HEK293 (cell line): ENCODE measurements around the gene FBLL1.
A peak's percentile ranks its signal among the peaks of the same experiment; 100 is the strongest.

ENCODE experiments used
- CTCF ChIA-PET: fragments of 350-600 bp; formaldehyde crosslinking; extraction: SDS; loops from one replicate; lab custom pipeline; 2021; ENCODE audit warnings: antibody characterized with exemption; lab: Yijun Ruan, JAX
- POLR2A ChIA-PET: fragments of 300-600 bp; formaldehyde crosslinking; extraction: SDS; loops from one replicate; lab custom pipeline; 2020; ENCODE audit warnings: antibody characterized with exemption, inconsistent platforms; lab: Yijun Ruan, JAX
- H3K27ac ChIP-seq: fragments of 200-500 bp; sonication (Bioruptor generic); 2 replicates; pipeline ENCODE4 v1.5.1; 2014; ENCODE audit warnings: low read depth, low read length, control low read depth, inconsistent platforms; ENCODE audit errors: extremely low read depth
- H3K36me3 ChIP-seq, 2 experiments: fragments of 200-500 bp in 1 of 2; sonication (Bioruptor generic) in 1 of 2; 1 replicate in 1 of 2; 2 replicates in 1 of 2; pipeline ENCODE4 v1.5.1; 2014 to 2017; ENCODE audit warnings: inconsistent platforms in 2 of 2, low read length in 2 of 2; ENCODE audit not compliant: control insufficient read depth in 2 of 2, insufficient read depth in 1 of 2
- H3K4me1 ChIP-seq: fragments of 200-500 bp; sonication (Bioruptor generic); 2 replicates; pipeline ENCODE4 v1.5.1; 2014; ENCODE audit warnings: mild to moderate bottlenecking, low read length, inconsistent platforms; ENCODE audit not compliant: control insufficient read depth, insufficient read depth
- H3K4me3 ChIP-seq: 2 replicates; pipeline ENCODE4 v1.5.1; 2011; ENCODE audit warnings: low read depth, mild to moderate bottlenecking, control low read depth, low read length, moderate library complexity
- H3K9me3 ChIP-seq: fragments of 200-500 bp; sonication (Bioruptor generic); 2 replicates; pipeline ENCODE4 v1.5.1; 2014; ENCODE audit warnings: low read depth, low read length, inconsistent platforms; ENCODE audit not compliant: control insufficient read depth, insufficient read depth
- ATF2 ChIP-seq: fragments of 450-650 bp; formaldehyde crosslinking; IDR thresholded peaks from 2 replicates; pipeline ENCODE4 v1.5.1; 2016; ENCODE audit warnings: missing biosample characterization, missing genetic modification characterization, low read depth
- GLI4 ChIP-seq: fragments of 450-650 bp; formaldehyde crosslinking; IDR thresholded peaks from 2 replicates; pipeline ENCODE4 v1.5.1; 2016; ENCODE audit warnings: missing biosample characterization, missing genetic modification characterization
- KLF17 ChIP-seq: fragments of 450-650 bp; formaldehyde crosslinking; IDR thresholded peaks from 2 replicates; pipeline ENCODE4 v1.5.1; 2016; ENCODE audit warnings: missing biosample characterization, missing genetic modification characterization
- SP2 ChIP-seq: fragments of 450-650 bp; formaldehyde crosslinking; IDR thresholded peaks from 2 replicates; pipeline ENCODE4 v1.5.1; 2016; ENCODE audit warnings: missing biosample characterization, missing genetic modification characterization
- ZBTB17 ChIP-seq: fragments of 450-650 bp; formaldehyde crosslinking; IDR thresholded peaks from 2 replicates; pipeline ENCODE4 v1.5.1; 2016; ENCODE audit warnings: missing biosample characterization, missing genetic modification characterization
- ZBTB20 ChIP-seq: fragments of 450-650 bp; formaldehyde crosslinking; IDR thresholded peaks from 2 replicates; pipeline ENCODE4 v1.5.1; 2016; ENCODE audit warnings: missing biosample characterization, missing genetic modification characterization
- ZBTB48 ChIP-seq: fragments of 450-650 bp; formaldehyde crosslinking; IDR thresholded peaks from 2 replicates; pipeline ENCODE4 v1.5.1; 2016; ENCODE audit warnings: missing biosample characterization, missing genetic modification characterization
- ZBTB8A ChIP-seq: fragments of 450-650 bp; formaldehyde crosslinking; IDR thresholded peaks from 2 replicates; pipeline ENCODE4 v1.5.1; 2016; ENCODE audit warnings: missing biosample characterization, missing genetic modification characterization
- ZNF16 ChIP-seq: fragments of 450-650 bp; formaldehyde crosslinking; IDR thresholded peaks from 2 replicates; pipeline ENCODE4 v1.5.1; 2016; ENCODE audit warnings: low read depth, missing biosample characterization, missing genetic modification characterization
- ZNF2 ChIP-seq: fragments of 450-650 bp; formaldehyde crosslinking; IDR thresholded peaks from 2 replicates; pipeline ENCODE4 v1.5.1; 2016; ENCODE audit warnings: missing biosample characterization, missing genetic modification characterization
- ZNF202 ChIP-seq: fragments of 450-650 bp; formaldehyde crosslinking; IDR thresholded peaks from 2 replicates; pipeline ENCODE4 v1.5.1; 2016; ENCODE audit warnings: missing biosample characterization, missing genetic modification characterization, borderline replicate concordance
- ZNF366 ChIP-seq: fragments of 450-650 bp; formaldehyde crosslinking; conservative IDR thresholded peaks from 2 replicates; pipeline ENCODE4 v1.5.1; 2016; ENCODE audit warnings: missing biosample characterization, missing genetic modification characterization
- ZNF518A ChIP-seq: fragments of 450-650 bp; formaldehyde crosslinking; conservative IDR thresholded peaks from 2 replicates; pipeline ENCODE4 v1.5.1; 2016; ENCODE audit warnings: low read depth, missing biosample characterization, missing genetic modification characterization
- ZNF660 ChIP-seq: fragments of 450-650 bp; IDR thresholded peaks from 2 replicates; pipeline ENCODE4 v1.5.1; 2018; ENCODE audit warnings: missing biosample characterization, mild to moderate bottlenecking, missing genetic modification characterization
- ZNF76 ChIP-seq: fragments of 450-650 bp; formaldehyde crosslinking; IDR thresholded peaks from 2 replicates; pipeline ENCODE4; 2016; ENCODE audit warnings: low read depth, missing biosample characterization, missing genetic modification characterization, borderline replicate concordance
- ZSCAN18 ChIP-seq: fragments of 450-650 bp; formaldehyde crosslinking; IDR thresholded peaks from 2 replicates; pipeline ENCODE4 v1.5.1; 2016; ENCODE audit warnings: missing biosample characterization, missing genetic modification characterization
- ZSCAN4 ChIP-seq: fragments of 450-650 bp; formaldehyde crosslinking; IDR thresholded peaks from 2 replicates; pipeline ENCODE4 v1.5.1; 2017; ENCODE audit warnings: missing biosample characterization, missing genetic modification characterization
- ZXDB ChIP-seq: fragments of 450-650 bp; formaldehyde crosslinking; IDR thresholded peaks from 2 replicates; pipeline ENCODE4 v1.5.1; 2016; ENCODE audit warnings: missing biosample characterization, missing genetic modification characterization
- TF ChIP-seq, protein P1 (sequence below): fragments of 450-650 bp; formaldehyde crosslinking; IDR thresholded peaks from 2 replicates; pipeline ENCODE4 v1.5.1; 2016; ENCODE audit warnings: missing biosample characterization, missing genetic modification characterization
- TF ChIP-seq, protein P2 (sequence below): fragments of 450-650 bp; formaldehyde crosslinking; IDR thresholded peaks from 2 replicates; pipeline ENCODE4 v1.5.1; 2017; ENCODE audit warnings: missing biosample characterization, missing genetic modification characterization

FBLL1 gene

GRCh38 chr5:168528521-168529373, at the start of gene FBLL1:
Gene FBLL1, plus strand, starts transcription at chr5:168529305. Its CDS starts 200 bp downstream, at chr5:168529505.
- Histone ChIP-seq H3K9me3 (no peaks in the 10 kb centered on the region), H3K27ac (no peak within 1 kb of the TSS), H3K36me3 (no peaks in the 10 kb centered on the region), H3K4me3 (peak within 1 kb of the TSS; percentile 39), H3K4me1 (no peaks in the 10 kb centered on the region)
- CTCF ChIA-PET = interaction anchor here (0.6 to 0.9 kb wide), 2 partner anchors 12 to 86 kb away, joined by 3 read pairs; no protein-coding TSS in a partner anchor
- POLR2A ChIA-PET = no interaction called here
- 0 out of 2 replicates have a peak, but pooled peaks have one; percentile 21 for TF ChIP-seq ZXDB
- TF ChIP-seq ATF2 (tag by site-specific recombination) = no peak
- peak; percentile 45; the same call in 1 of the 2 replicates for TF ChIP-seq ZNF202 (tag by site-specific recombination)
- TF ChIP-seq ZBTB8A (tag by site-specific recombination) = peak; percentile 58
- peak; percentile 53 for TF ChIP-seq SP2 (tag by site-specific recombination)
- no peak for TF ChIP-seq KLF17 (tag by site-specific recombination)
- TF ChIP-seq ZBTB17 (tag by site-specific recombination) = 0 out of 2 replicates have a peak, but pooled peaks have one; percentile 31
- TF ChIP-seq GLI4 (tag by site-specific recombination) = 0 out of 2 replicates have a peak, but pooled peaks have one; percentile 7
- peak; percentile 77 for TF ChIP-seq ZNF660 (tag by site-specific recombination)
- TF ChIP-seq ZNF16 (tag by site-specific recombination) = no peak
- TF ChIP-seq, protein P1, sequence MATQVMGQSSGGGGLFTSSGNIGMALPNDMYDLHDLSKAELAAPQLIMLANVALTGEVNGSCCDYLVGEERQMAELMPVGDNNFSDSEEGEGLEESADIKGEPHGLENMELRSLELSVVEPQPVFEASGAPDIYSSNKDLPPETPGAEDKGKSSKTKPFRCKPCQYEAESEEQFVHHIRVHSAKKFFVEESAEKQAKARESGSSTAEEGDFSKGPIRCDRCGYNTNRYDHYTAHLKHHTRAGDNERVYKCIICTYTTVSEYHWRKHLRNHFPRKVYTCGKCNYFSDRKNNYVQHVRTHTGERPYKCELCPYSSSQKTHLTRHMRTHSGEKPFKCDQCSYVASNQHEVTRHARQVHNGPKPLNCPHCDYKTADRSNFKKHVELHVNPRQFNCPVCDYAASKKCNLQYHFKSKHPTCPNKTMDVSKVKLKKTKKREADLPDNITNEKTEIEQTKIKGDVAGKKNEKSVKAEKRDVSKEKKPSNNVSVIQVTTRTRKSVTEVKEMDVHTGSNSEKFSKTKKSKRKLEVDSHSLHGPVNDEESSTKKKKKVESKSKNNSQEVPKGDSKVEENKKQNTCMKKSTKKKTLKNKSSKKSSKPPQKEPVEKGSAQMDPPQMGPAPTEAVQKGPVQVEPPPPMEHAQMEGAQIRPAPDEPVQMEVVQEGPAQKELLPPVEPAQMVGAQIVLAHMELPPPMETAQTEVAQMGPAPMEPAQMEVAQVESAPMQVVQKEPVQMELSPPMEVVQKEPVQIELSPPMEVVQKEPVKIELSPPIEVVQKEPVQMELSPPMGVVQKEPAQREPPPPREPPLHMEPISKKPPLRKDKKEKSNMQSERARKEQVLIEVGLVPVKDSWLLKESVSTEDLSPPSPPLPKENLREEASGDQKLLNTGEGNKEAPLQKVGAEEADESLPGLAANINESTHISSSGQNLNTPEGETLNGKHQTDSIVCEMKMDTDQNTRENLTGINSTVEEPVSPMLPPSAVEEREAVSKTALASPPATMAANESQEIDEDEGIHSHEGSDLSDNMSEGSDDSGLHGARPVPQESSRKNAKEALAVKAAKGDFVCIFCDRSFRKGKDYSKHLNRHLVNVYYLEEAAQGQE (tag by site-specific recombination) = peak; percentile 99
- TF ChIP-seq ZBTB48 (tag by site-specific recombination) = peak; percentile 72
- peak; percentile 82 for TF ChIP-seq ZNF76
- TF ChIP-seq, protein P2, sequence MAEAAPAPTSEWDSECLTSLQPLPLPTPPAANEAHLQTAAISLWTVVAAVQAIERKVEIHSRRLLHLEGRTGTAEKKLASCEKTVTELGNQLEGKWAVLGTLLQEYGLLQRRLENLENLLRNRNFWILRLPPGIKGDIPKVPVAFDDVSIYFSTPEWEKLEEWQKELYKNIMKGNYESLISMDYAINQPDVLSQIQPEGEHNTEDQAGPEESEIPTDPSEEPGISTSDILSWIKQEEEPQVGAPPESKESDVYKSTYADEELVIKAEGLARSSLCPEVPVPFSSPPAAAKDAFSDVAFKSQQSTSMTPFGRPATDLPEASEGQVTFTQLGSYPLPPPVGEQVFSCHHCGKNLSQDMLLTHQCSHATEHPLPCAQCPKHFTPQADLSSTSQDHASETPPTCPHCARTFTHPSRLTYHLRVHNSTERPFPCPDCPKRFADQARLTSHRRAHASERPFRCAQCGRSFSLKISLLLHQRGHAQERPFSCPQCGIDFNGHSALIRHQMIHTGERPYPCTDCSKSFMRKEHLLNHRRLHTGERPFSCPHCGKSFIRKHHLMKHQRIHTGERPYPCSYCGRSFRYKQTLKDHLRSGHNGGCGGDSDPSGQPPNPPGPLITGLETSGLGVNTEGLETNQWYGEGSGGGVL (tag by site-specific recombination) = peak; percentile 43
- TF ChIP-seq ZNF518A (tag by site-specific recombination) = peak; percentile 41; the same call in 1 of the 2 replicates
- 0 out of 2 replicates have a peak, but pooled peaks have one; percentile 6 for TF ChIP-seq ZSCAN18 (tag by site-specific recombination)
- no peak for TF ChIP-seq ZSCAN4 (tag by site-specific recombination)
- peak; percentile 46; the same call in 1 of the 2 replicates for TF ChIP-seq ZBTB20
- TF ChIP-seq ZNF2 (tag by site-specific recombination) = peak; percentile 55; the same call in 1 of the 2 replicates
- TF ChIP-seq ZNF366 (tag by site-specific recombination) = peak; percentile 79
